ENCODE measurements around the gene CDK17. TPM values are rescaled to one million over a fixed set of nuclear protein-coding genes. Genes with fewer than 3 reads are reported as not detected.
"Not testable (repeated sequence)": the region's sequence is repeated elsewhere in the genome, so short reads cannot be mapped to it uniquely, and the experiment has no call there.

CDK17 gene
- total and polyA plus RNA-seq, 4 donors = 5.3 to 69.7 (median 27.7) TPM

DNA sequence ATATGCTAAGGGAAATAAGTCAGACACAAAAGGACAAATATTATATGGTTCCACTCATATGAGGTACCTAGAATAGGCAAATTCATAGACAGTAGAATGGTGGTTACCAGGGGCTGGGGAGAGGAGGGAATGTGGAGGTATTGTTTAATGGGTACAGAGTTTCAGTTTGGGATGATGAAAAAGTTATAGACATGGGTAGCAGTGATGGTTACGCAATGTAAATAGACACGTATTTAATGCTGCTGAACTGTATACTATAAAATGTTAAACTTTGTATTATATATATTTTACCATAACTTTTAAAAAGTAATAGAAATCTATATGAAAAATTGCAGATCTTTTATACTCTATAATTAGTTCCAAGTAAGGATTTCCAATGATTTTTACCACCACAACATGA, 71.2 kb downstream of the CDK17 start:
- Histone ChIP-seq H3K27me3 (ENCODE audit: control insufficient read depth in 1 of 2, insufficient read depth in 2 of 2, low read length in 1 of 2) (no peaks in the 10 kb centered on the region), H3K36me3 (ENCODE audit: control insufficient read depth in 1 of 2, insufficient read depth in 2 of 2, low read length in 1 of 2) (no peaks in the 10 kb centered on the region), H3K4me3 (ENCODE audit: low read length in 2 of 2) (no peak overlapping the region), H3K9me3 (ENCODE audit: control insufficient read depth, low read length) (no peaks in the 10 kb centered on the region), H3K4me1 (ENCODE audit: control insufficient read depth in 1 of 2, insufficient read depth in 2 of 2, low read length in 2 of 2) (no peaks in the 10 kb centered on the region), H3K27ac (ENCODE audit: low read depth in 1 of 2, low read length in 2 of 2) (no peak overlapping the region)
- 98 to 100% methylated on average over 2 of the region's 2 CpGs for WGBS, 2 donors
- no peak for ATAC-seq (ENCODE audit: low FRiP score)
- DNase-seq = no peak
- intact Hi-C loops (cut with DNase I) = no loop called here

DNA sequence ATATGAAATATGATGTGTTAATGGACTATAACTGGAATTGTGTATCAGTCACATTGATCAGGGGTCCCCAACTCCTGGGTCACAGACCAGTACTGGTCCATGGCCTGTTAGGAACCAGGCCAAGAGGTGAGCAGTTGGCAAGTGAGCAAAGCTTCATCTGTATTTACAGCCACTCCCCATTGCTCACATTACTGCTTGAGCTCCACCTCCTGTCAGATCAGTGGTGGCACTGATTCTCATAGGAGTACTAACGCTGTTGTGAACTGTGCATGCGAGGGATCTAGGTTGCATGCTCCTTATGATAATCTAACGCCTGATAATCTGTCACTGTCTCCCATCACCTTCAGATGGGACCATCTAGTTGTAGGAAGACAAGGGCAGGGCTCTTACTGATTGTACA, 72.3 kb downstream of the CDK17 start:
- no peaks in the 10 kb centered on the region for H3K36me3 ChIP-seq (ENCODE audit: control insufficient read depth in 1 of 2, insufficient read depth in 2 of 2, low read length in 1 of 2)
- no peak overlapping the region for H3K4me3 ChIP-seq (ENCODE audit: low read length in 2 of 2)
- 93 to 96% methylated on average over 3 of the region's 3 CpGs for WGBS, 2 donors
- ATAC-seq (ENCODE audit: low FRiP score) (no peak), DNase-seq (no peak)
- no peaks in the 10 kb centered on the region for H3K9me3 ChIP-seq (ENCODE audit: control insufficient read depth, low read length)
- no peaks in the 10 kb centered on the region for H3K27me3 ChIP-seq (ENCODE audit: control insufficient read depth in 1 of 2, insufficient read depth in 2 of 2, low read length in 1 of 2)
- intact Hi-C loops (cut with DNase I) = no loop called here
- H3K27ac ChIP-seq (ENCODE audit: low read depth in 1 of 2, low read length in 2 of 2) = no peak overlapping the region
- no peaks in the 10 kb centered on the region for H3K4me1 ChIP-seq (ENCODE audit: control insufficient read depth in 1 of 2, insufficient read depth in 2 of 2, low read length in 2 of 2)

DNA sequence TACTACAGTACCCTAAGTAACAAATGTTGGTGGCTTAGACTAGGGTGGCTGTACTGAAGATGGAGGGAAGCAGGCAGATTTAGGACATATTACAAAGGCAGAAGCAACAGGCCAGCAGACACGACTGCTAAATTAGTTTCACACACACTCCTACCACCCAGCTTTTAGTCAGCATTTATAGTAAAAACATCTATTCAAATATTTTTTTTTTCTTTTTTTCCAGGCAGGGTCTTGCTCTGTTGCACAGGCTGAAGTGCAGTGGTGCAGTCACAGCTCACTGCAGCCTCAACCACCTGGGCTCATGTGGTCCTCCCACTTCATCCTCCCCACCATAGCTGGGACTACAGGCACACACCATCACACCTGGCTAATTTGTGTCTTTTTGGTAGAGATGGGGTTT, 72.9 kb downstream of the CDK17 start:
- no peak for ATAC-seq (ENCODE audit: low FRiP score)
- H3K4me1 ChIP-seq (ENCODE audit: control insufficient read depth in 1 of 2, insufficient read depth in 2 of 2, low read length in 2 of 2) = no peaks in the 10 kb centered on the region
- WGBS, 2 donors = 74 to 81% methylated on average over 1 of the region's 1 CpG
- H3K4me3 ChIP-seq (ENCODE audit: low read length in 2 of 2) = no peak overlapping the region
- DNase-seq = no peak
- no peaks in the 10 kb centered on the region for H3K27me3 ChIP-seq (ENCODE audit: control insufficient read depth in 1 of 2, insufficient read depth in 2 of 2, low read length in 1 of 2)
- no peak overlapping the region for H3K27ac ChIP-seq (ENCODE audit: low read depth in 1 of 2, low read length in 2 of 2)
- intact Hi-C loops (cut with DNase I) = no loop called here
- no peaks in the 10 kb centered on the region for H3K36me3 ChIP-seq (ENCODE audit: control insufficient read depth in 1 of 2, insufficient read depth in 2 of 2, low read length in 1 of 2)
- H3K9me3 ChIP-seq (ENCODE audit: control insufficient read depth, low read length) = no peaks in the 10 kb centered on the region

DNA sequence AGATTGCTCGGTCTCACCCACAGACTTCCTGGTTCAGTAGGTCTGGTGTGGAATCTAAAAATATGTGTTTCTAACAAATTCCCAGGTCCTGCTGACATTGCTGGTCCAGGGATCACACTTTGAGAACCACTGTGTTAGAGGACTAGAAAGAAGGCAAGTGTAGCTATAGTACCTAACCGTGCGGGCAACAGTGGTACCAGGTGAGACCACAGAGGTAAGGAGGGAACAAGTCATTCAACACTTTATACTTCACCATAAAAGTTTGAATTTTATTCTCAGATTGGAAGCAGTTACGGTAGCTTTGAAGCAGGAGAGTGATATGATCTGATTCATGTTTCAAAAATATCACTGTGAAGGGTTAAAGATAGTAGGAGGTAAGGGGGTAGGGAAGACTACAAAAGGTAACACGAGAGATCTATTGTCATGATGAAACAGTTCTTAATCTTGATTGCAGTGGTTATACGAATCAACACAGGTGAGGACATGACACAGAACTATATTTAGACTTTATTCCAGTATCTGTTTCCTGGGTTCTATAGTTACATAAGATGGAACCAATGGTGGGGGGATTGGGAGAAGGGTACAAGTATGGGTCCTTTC, 73.5 kb downstream of the CDK17 start:
- H3K27me3 ChIP-seq (ENCODE audit: control insufficient read depth in 1 of 2, insufficient read depth in 2 of 2, low read length in 1 of 2) = no peaks in the 10 kb centered on the region
- DNase-seq (no peak), ATAC-seq (ENCODE audit: low FRiP score) (no peak)
- H3K4me1 ChIP-seq (ENCODE audit: control insufficient read depth in 1 of 2, insufficient read depth in 2 of 2, low read length in 2 of 2) = no peaks in the 10 kb centered on the region
- WGBS, 2 donors = 87 to 89% methylated on average over 6 of the region's 6 CpGs
- H3K4me3 ChIP-seq (ENCODE audit: low read length in 2 of 2) = no peak overlapping the region
- intact Hi-C loops (cut with DNase I) = no loop called here
- H3K9me3 ChIP-seq (ENCODE audit: control insufficient read depth, low read length) = no peaks in the 10 kb centered on the region
- no peaks in the 10 kb centered on the region for H3K36me3 ChIP-seq (ENCODE audit: control insufficient read depth in 1 of 2, insufficient read depth in 2 of 2, low read length in 1 of 2)
- no peak overlapping the region for H3K27ac ChIP-seq (ENCODE audit: low read depth in 1 of 2, low read length in 2 of 2)

DNA sequence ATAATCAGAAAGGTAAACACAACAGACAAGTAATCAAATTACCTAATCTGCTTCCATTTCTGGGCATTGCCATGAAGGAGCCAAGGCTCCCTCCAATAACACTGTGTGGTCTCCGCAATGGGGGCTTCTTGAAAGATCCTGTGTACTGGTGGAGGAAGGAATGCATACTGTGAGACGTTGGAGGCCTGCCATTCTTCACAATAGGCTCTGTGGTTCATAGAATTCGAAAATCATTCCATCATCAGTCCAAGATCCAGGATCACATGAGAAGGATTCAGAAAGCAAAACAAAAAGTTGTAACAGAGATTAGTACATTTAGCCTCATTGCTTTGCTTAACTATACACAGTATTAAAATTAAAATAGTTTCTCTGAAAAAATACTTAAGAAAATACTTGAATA, 76.3 kb downstream of the CDK17 start:
- Histone ChIP-seq H3K27ac (ENCODE audit: low read depth in 1 of 2, low read length in 2 of 2) (no peak overlapping the region), H3K9me3 (ENCODE audit: control insufficient read depth, low read length) (no peaks in the 10 kb centered on the region), H3K27me3 (ENCODE audit: control insufficient read depth in 1 of 2, insufficient read depth in 2 of 2, low read length in 1 of 2) (no peaks in the 10 kb centered on the region), H3K4me1 (ENCODE audit: control insufficient read depth in 1 of 2, insufficient read depth in 2 of 2, low read length in 2 of 2) (no peaks in the 10 kb centered on the region), H3K36me3 (ENCODE audit: control insufficient read depth in 1 of 2, insufficient read depth in 2 of 2, low read length in 1 of 2) (no peaks in the 10 kb centered on the region), H3K4me3 (ENCODE audit: low read length in 2 of 2) (no peak overlapping the region)
- ATAC-seq (ENCODE audit: low FRiP score) = no peak
- no peak for DNase-seq
- intact Hi-C loops (cut with DNase I) = no loop called here
- 49 to 53% methylated on average over 3 of the region's 3 CpGs for WGBS, 2 donors

DNA sequence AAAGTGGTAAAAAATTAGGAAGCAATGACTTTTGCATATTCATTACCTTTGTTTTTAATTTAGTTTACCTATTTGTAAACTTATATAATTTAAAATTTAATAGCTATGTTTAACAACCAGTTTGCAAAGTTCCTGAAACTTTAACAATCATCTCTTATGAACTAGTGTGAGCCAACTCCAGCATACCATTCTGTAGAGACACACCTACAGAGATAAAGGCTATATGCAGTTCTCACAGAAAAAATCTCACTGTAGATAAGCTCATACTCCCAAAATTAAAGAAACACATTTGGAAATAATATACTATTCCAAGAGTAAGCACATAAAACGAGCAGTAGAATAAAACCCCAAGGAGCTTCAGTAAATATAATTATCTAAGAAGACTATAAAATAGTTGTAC, 77.5 kb downstream of the CDK17 start:
- WGBS, 2 donors = 67 to 73% methylated on average over 1 of the region's 1 CpG
- Histone ChIP-seq H3K27ac (ENCODE audit: low read depth in 1 of 2, low read length in 2 of 2) (no peak overlapping the region), H3K4me3 (ENCODE audit: low read length in 2 of 2) (no peak overlapping the region), H3K27me3 (ENCODE audit: control insufficient read depth in 1 of 2, insufficient read depth in 2 of 2, low read length in 1 of 2) (no peaks in the 10 kb centered on the region), H3K36me3 (ENCODE audit: control insufficient read depth in 1 of 2, insufficient read depth in 2 of 2, low read length in 1 of 2) (no peaks in the 10 kb centered on the region), H3K9me3 (ENCODE audit: control insufficient read depth, low read length) (no peaks in the 10 kb centered on the region), H3K4me1 (ENCODE audit: control insufficient read depth in 1 of 2, insufficient read depth in 2 of 2, low read length in 2 of 2) (no peaks in the 10 kb centered on the region)
- DNase-seq (no peak), ATAC-seq (ENCODE audit: low FRiP score) (no peak)
- intact Hi-C loops (cut with DNase I) = no loop called here

DNA sequence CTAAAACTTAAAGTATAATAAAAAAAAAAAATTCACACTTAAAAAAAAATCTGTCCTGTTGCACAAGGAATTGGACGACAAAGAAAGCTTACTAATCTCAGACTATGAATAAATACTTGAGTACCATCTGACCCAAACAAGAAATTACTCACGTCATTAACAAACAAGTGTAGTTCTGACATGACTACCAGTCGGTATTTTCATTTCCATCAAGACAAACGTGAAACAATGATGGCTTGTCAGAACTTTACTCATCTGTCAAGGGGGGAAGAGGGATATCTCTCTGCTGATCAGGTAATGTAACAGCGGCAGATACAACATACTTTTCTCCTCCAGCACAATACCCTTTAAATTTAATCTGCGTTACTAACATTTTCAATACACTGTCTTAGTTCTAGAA, 78.3 kb downstream of the CDK17 start:
- no peak for ATAC-seq (ENCODE audit: low FRiP score)
- intact Hi-C loops (cut with DNase I) = no loop called here
- H3K9me3 ChIP-seq (ENCODE audit: control insufficient read depth, low read length) = no peaks in the 10 kb centered on the region
- no peaks in the 10 kb centered on the region for H3K36me3 ChIP-seq (ENCODE audit: control insufficient read depth in 1 of 2, insufficient read depth in 2 of 2, low read length in 1 of 2)
- H3K27ac ChIP-seq (ENCODE audit: low read depth in 1 of 2, low read length in 2 of 2) = no peak overlapping the region
- 92% methylated on average over 6 of the region's 6 CpGs for WGBS, 2 donors
- DNase-seq = no peak
- no peaks in the 10 kb centered on the region for H3K27me3 ChIP-seq (ENCODE audit: control insufficient read depth in 1 of 2, insufficient read depth in 2 of 2, low read length in 1 of 2)
- H3K4me3 ChIP-seq (ENCODE audit: low read length in 2 of 2) = no peak overlapping the region
- no peaks in the 10 kb centered on the region for H3K4me1 ChIP-seq (ENCODE audit: control insufficient read depth in 1 of 2, insufficient read depth in 2 of 2, low read length in 2 of 2)

DNA sequence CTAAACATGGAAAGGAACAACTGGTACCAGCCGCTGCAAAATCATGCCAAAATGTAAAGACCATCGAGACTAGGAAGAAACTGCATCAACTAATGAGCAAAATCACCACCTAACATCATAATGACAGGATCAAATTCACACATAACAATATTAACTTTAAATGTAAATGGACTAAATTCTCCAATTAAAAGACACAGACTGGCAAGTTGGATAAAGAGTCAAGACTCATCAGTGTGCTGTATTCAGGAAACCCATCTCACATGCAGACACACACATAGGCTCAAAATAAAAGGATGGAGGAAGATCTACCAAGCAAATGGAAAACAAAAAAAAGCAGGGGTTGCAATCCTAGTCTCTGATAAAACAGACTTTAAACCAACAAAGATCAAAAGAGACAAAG, 82.4 kb downstream of the CDK17 start:
- H3K36me3 ChIP-seq (ENCODE audit: control insufficient read depth in 1 of 2, insufficient read depth in 2 of 2, low read length in 1 of 2); ATAC-seq (ENCODE audit: low FRiP score); H3K4me1 ChIP-seq (ENCODE audit: control insufficient read depth in 1 of 2, insufficient read depth in 2 of 2, low read length in 2 of 2); intact Hi-C loops (cut with DNase I); H3K27ac ChIP-seq (ENCODE audit: low read depth in 1 of 2, low read length in 2 of 2); DNase-seq; H3K27me3 ChIP-seq (ENCODE audit: control insufficient read depth in 1 of 2, insufficient read depth in 2 of 2, low read length in 1 of 2); H3K9me3 ChIP-seq (ENCODE audit: control insufficient read depth, low read length); H3K4me3 ChIP-seq (ENCODE audit: low read length in 2 of 2): not testable (repeated sequence)
- 93 to 100% methylated on average over 1 to 2 of the region's 2 CpGs for WGBS, 2 donors

DNA sequence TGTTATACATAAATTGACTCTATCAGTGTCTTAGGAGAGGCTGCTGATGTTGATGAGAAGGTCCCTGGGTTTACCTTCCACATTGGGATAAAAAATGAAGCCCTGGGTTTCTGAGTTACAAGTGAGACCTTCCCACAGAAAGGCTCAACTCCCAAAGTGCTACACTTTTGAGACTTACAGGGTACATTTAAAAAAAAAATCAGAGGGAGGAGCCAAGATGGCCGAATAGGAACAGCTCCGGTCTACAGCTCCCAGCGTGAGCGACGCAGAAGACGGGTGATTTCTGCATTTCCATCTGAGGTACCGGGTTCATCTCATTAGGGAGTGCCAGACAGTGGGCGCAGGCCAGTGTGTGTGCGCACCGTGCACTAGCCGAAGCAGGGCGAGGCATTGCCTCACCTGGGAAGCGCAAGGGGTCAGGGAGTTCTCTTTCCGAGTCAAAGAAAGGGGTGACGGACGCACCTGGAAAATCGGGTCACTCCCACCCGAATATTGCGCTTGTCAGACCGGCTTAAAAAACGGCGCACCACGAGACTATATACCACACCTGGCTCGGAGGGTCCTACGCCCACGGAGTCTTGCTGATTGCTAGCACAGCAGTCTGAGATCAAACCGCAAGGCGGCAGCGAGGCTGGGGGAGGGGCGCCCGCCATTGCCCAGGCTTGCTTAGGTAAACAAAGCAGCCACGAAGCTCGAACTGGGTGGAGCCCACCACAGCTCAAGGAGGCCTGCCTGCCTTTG, 84.3 kb downstream of the CDK17 start:
- H3K4me1 ChIP-seq (ENCODE audit: control insufficient read depth in 1 of 2, insufficient read depth in 2 of 2, low read length in 2 of 2); ATAC-seq (ENCODE audit: low FRiP score); H3K36me3 ChIP-seq (ENCODE audit: control insufficient read depth in 1 of 2, insufficient read depth in 2 of 2, low read length in 1 of 2); intact Hi-C loops (cut with DNase I); H3K4me3 ChIP-seq (ENCODE audit: low read length in 2 of 2); H3K9me3 ChIP-seq (ENCODE audit: control insufficient read depth, low read length); DNase-seq; H3K27ac ChIP-seq (ENCODE audit: low read depth in 1 of 2, low read length in 2 of 2); H3K27me3 ChIP-seq (ENCODE audit: control insufficient read depth in 1 of 2, insufficient read depth in 2 of 2, low read length in 1 of 2): not testable (repeated sequence)
- WGBS, 2 donors = 59 to 75% methylated on average over 24 to 33 of the region's 33 CpGs
